Activated CD8-positive, alpha-beta T cell treated with anti-CD3 and anti-CD28 coated beads for 36 hours (primary cell): ENCODE data around the gene GRIA1. TPM values are rescaled to one million over a fixed set of nuclear protein-coding genes. Genes with fewer than 3 reads are reported as not detected.

Experiments
- ATAC-seq: fragments of 200-7000 bp; cut with Tn5 transposase; one replicate; pipeline ENCODE4 v1.10.0; 2021; ENCODE audit warnings: mild to moderate bottlenecking, moderate library complexity
- CTCF ChIA-PET: fragments of 350-600 bp; sonication (Branson Sonifier 250); formaldehyde crosslinking; loops from one replicate; lab custom pipeline; 2021; ENCODE audit warnings: antibody characterized with exemption; lab: Charles Lee
- POLR2A ChIA-PET: fragments of 350-600 bp; sonication (Branson Sonifier 250); formaldehyde crosslinking; loops from one replicate; lab custom pipeline; 2021; ENCODE audit warnings: antibody characterized with exemption; lab: Charles Lee
- DNase-seq: peaks from one replicate; pipeline ENCODE4 v3.0.0-alpha.2; 2020
- H3K27ac Mint-ChIP-seq: one replicate; pipeline ENCODE4 v1.8.0; 2021; ENCODE audit warnings: mild to moderate bottlenecking, mixed read lengths
- H3K27me3 Mint-ChIP-seq: one replicate; pipeline ENCODE4 v1.8.0; 2021; ENCODE audit warnings: mixed read lengths
- H3K36me3 Mint-ChIP-seq: one replicate; pipeline ENCODE4 v1.8.0; 2021; ENCODE audit warnings: low read depth, mixed read lengths
- H3K4me1 Mint-ChIP-seq: one replicate; pipeline ENCODE4 v1.8.0; 2021; ENCODE audit warnings: low read depth, mixed read lengths
- H3K4me3 Mint-ChIP-seq: one replicate; pipeline ENCODE4 v1.8.0; 2021; ENCODE audit warnings: mild to moderate bottlenecking, moderate library complexity, mixed read lengths
- H3K9me3 Mint-ChIP-seq: one replicate; pipeline ENCODE4 v1.8.0; 2021; ENCODE audit warnings: mixed read lengths
- CTCF ChIP-seq: fragments of 200-600 bp; IDR thresholded peaks from one replicate; pipeline ENCODE4 v1.8.0; 2022; ENCODE audit warnings: antibody characterized with exemption, mild to moderate bottlenecking
- intact Hi-C: fragments of 100-400 bp; cut with micrococcal nuclease; formaldehyde crosslinking; loops from one replicate; pipeline ENCODE4 v1.10.0; 2022
- total RNA-seq, 2 experiments: library from RNA; stranded (reverse); gene quantifications; one replicate each; pipeline ENCODE4 v1.2.3, GENCODE V29; 2021

GRIA1 gene
- total RNA-seq, 2 experiments from 2014 or later, result not detected

GRCh38 chr5:153467546-153467945 is 22.9 kb upstream of the GRIA1 start:
- no peak for ATAC-seq
- intact Hi-C loops, result no loop called here
- ChIA-PET CTCF (no interaction called here), POLR2A (no interaction called here)
- Mint-ChIP-seq H3K36me3 (no peaks in the 10 kb centered on the region), H3K4me1 (no peaks in the 10 kb centered on the region), H3K27me3 (no peaks in the 10 kb centered on the region), H3K9me3 (no peaks in the 10 kb centered on the region), H3K4me3 (no peak overlapping the region), H3K27ac (no peak overlapping the region)
- DNase-seq, result no peak
- TF ChIP-seq CTCF, result no peak

- no peak for DNase-seq
- no peaks in the 10 kb centered on the region for H3K4me1 Mint-ChIP-seq
- no peaks in the 10 kb centered on the region for H3K27me3 Mint-ChIP-seq
- no peak overlapping the region for H3K4me3 Mint-ChIP-seq
- H3K9me3 Mint-ChIP-seq, result no peaks in the 10 kb centered on the region
- no peak for ATAC-seq
- no peak for TF ChIP-seq CTCF
- CTCF ChIA-PET, result no interaction called here
- POLR2A ChIA-PET, result no interaction called here
- intact Hi-C loops, result no loop called here
- H3K27ac Mint-ChIP-seq, result no peak overlapping the region
- H3K36me3 Mint-ChIP-seq, result no peaks in the 10 kb centered on the region
Observed at GRCh38 chr5:153469423-153469822, 21.0 kb upstream of the GRIA1 start.

GRCh38 chr5:153470736-153471135 is 19.7 kb upstream of the GRIA1 start:
- no peak for DNase-seq
- Mint-ChIP-seq H3K9me3 (no peaks in the 10 kb centered on the region), H3K27ac (no peak overlapping the region), H3K4me1 (no peaks in the 10 kb centered on the region), H3K27me3 (no peaks in the 10 kb centered on the region), H3K36me3 (no peaks in the 10 kb centered on the region), H3K4me3 (no peak overlapping the region)
- intact Hi-C loops, result no loop called here
- ChIA-PET POLR2A (no interaction called here), CTCF (no interaction called here)
- TF ChIP-seq CTCF, result no peak
- ATAC-seq, result no peak

DNA sequence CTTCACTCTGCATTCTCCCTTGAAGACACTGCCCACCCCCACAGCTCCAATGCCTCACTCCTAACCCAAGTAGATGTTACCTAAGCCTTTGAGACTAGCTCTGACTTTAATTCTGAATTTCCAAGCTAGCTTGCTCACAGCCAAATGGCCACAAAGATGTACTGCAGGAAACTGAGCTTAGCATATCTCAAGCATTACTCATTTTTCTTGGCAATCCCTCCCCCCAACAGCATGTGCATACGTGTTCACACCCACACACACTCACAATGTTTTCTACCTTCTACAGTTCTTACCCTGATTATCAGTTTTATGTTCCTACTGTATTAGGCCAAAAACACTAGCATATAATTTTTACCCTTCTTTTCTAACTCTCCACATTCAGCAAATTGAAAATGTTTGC is 13.7 kb upstream of the GRIA1 start:
- DNase-seq (no peak), ATAC-seq (no peak)
- ChIA-PET POLR2A (no interaction called here), CTCF (no interaction called here)
- Mint-ChIP-seq H3K9me3 (no peaks in the 10 kb centered on the region), H3K36me3 (no peaks in the 10 kb centered on the region), H3K27ac (no peak overlapping the region), H3K27me3 (no peaks in the 10 kb centered on the region), H3K4me1 (no peaks in the 10 kb centered on the region), H3K4me3 (no peak overlapping the region)
- intact Hi-C loops, result no loop called here
- TF ChIP-seq CTCF, result no peak

DNA sequence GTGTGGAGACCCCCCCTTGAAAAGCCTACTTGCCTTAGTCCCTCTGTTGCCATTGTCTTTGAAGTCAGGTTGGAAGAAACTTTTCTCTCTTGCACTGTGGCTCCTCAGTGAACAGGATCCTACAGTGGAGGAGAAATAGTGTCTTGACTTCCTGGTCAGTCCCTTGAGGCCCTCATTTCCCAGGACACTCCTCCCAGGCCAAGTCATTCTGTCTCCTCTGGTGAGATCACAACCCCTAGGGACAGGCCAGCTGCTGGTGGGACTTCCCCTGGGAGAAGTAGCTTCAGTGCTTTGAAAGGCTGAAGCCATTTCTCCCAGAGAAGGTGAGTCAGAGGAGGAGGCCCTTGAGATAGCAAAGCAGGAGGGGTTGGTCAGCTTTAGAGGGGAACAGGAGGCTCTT is 10.1 kb upstream of the GRIA1 start:
- ATAC-seq (no peak), DNase-seq (no peak)
- no peak overlapping the region for H3K4me3 Mint-ChIP-seq
- H3K4me1 Mint-ChIP-seq, result no peaks in the 10 kb centered on the region
- no peaks in the 10 kb centered on the region for H3K36me3 Mint-ChIP-seq
- CTCF ChIA-PET, result interaction anchor here (1.7 kb wide), 1 partner anchor 17 kb away, joined by 3 read pairs; no protein-coding TSS in a partner anchor
- intact Hi-C loops, result no loop called here
- no peaks in the 10 kb centered on the region for H3K9me3 Mint-ChIP-seq
- H3K27me3 Mint-ChIP-seq, result no peaks in the 10 kb centered on the region
- H3K27ac Mint-ChIP-seq, result no peak overlapping the region
- POLR2A ChIA-PET, result no interaction called here
- TF ChIP-seq CTCF, result no peak
